Lung (tissue), 12 donors: ENCODE results near the gene TTC7B. TPM values are rescaled to one million over a fixed set of nuclear protein-coding genes. Genes with fewer than 3 reads are reported as not detected.

ENCODE experiments used
- ATAC-seq: fragments of 200-7000 bp; cut with Tn5 transposase; one replicate; pipeline ENCODE4 v1.9.1; 2020; ENCODE audit warnings: moderate number of reproducible peaks; ENCODE audit not compliant: insufficient read depth, low FRiP score
- DNase-seq, 3 donors: peaks; one replicate each; pipeline ENCODE4 v3.0.0-alpha.2; 2013 to 2017
- H3K27ac ChIP-seq, 2 donors: one replicate each; pipeline ENCODE4 v1.5.1; 2013; ENCODE audit warnings: mild to moderate bottlenecking in 2 of 2, moderate library complexity in 2 of 2, control low read depth in 1 of 2, inconsistent platforms in 1 of 2, low read depth in 1 of 2, low read length in 1 of 2
- H3K27me3 ChIP-seq, 3 donors: one replicate each; pipeline ENCODE4 v1.5.1; 2013; ENCODE audit warnings: low read length in 2 of 3; ENCODE audit not compliant: control insufficient read depth in 3 of 3, insufficient read depth in 3 of 3
- H3K36me3 ChIP-seq, 4 donors: one replicate each; pipeline ENCODE4 v1.5.1; 2013; ENCODE audit warnings: low read length in 4 of 4, mild to moderate bottlenecking in 1 of 4, moderate library complexity in 1 of 4; ENCODE audit not compliant: control insufficient read depth in 4 of 4, insufficient read depth in 4 of 4
- H3K4me1 ChIP-seq, 5 donors: one replicate each; pipeline ENCODE4 v1.5.1; 2013; ENCODE audit warnings: low read length in 5 of 5, mild to moderate bottlenecking in 2 of 5, moderate library complexity in 1 of 5; ENCODE audit not compliant: control insufficient read depth in 5 of 5, insufficient read depth in 5 of 5
- H3K4me3 ChIP-seq: one replicate; pipeline ENCODE4 v1.5.1; 2013; ENCODE audit warnings: mild to moderate bottlenecking, control low read depth, moderate library complexity
- H3K9ac ChIP-seq, 2 donors: one replicate each; pipeline ENCODE4 v1.5.1; 2013; ENCODE audit warnings: low read length in 2 of 2, control low read depth in 1 of 2; ENCODE audit not compliant: insufficient read depth in 1 of 2
- H3K9me3 ChIP-seq, 4 donors: one replicate each; pipeline ENCODE4 v1.5.1; 2013; ENCODE audit warnings: low read length in 3 of 4, mild to moderate bottlenecking in 1 of 4, moderate library complexity in 1 of 4; ENCODE audit not compliant: control insufficient read depth in 4 of 4, insufficient read depth in 3 of 4
- WGBS, 2 donors: extraction: QIAGEN DNeasy Blood & Tissue Kit; methylation state at CpG; one replicate each; pipeline ENCODE4 v1.1.7; 2013; 5-methylcytosine and 5-hydroxymethylcytosine counted together
- polyA plus RNA-seq, 2 donors: library from polyadenylated mRNA; stranded (reverse); fragments of 200-250 nt; gene quantifications; one replicate each; pipeline ENCODE4 v1.2.1, GENCODE V29; 2013
- total RNA-seq, 2 donors: library from RNA; depleted of rRNA in 1 of 2; stranded (reverse); fragments of >200 nt in 1 of 2; gene quantifications; one replicate each; pipeline ENCODE4 v1.2.1, GENCODE V29; 2014 to 2021
- TF ChIP-seq, protein P1 (sequence below): IDR thresholded peaks from 2 replicates; pipeline ENCODE4 v1.5.1; 2012; ENCODE audit warnings: mild to moderate bottlenecking; ENCODE audit errors: control extremely low read depth, extremely low read depth
- donor health status: control.
- donor health status: control.
- donor health status: Bipolar disorder and iron deficiency.
- donor health status: healthy.
- donor health status: DM: yes; HTN: yes; CAD: no.

TTC7B gene
- total and polyA plus RNA-seq, 4 donors: 11.0 to 39.6 (median 23.0) TPM

DNA sequence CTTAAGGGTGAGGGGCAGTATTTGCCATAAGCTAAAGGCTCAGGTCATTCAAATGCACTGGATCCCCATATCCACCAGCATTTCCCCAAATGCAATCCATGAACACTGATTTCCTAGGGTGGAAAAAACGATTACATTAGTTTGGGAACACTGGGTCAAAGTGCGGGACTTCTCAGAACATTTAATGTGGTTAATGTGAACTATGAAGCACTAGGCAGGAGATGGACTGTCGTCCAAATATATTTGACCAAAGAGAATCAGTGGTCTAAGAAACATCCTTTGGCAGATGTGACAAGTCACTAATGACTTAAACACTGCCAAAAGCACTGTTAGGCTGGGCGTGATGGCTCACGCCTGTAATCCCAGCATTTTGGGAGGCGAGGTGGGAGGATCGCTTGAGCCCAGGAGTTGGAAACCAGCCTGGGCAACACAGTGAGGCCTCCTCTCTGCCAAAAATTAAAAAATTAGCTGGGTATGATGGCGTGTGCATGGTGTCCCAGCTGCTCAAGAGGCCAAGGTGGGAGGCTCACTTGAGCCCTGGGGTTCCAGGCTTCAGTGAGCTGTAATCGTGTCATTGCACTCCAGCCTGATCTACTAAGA, 214.0 kb downstream of the TTC7B start:
- peak; percentile 31 for ATAC-seq
- Histone ChIP-seq H3K36me3 (no peaks in the 10 kb centered on the region), H3K9ac (no peak overlapping the region), H3K4me3 (no peak overlapping the region), H3K27ac (no peak overlapping the region), H3K4me1 (peaks cover 0 to 53% (median 15%) of the 10 kb centered on the region in 5 donors), H3K27me3 (no peaks in the 10 kb centered on the region), H3K9me3 (no peaks in the 10 kb centered on the region)
- WGBS, 2 donors: 75 to 80% methylated on average over 9 of the region's 9 CpGs
- peak; percentile 86 to 94 (median 94) for DNase-seq
- TF ChIP-seq, protein P1, sequence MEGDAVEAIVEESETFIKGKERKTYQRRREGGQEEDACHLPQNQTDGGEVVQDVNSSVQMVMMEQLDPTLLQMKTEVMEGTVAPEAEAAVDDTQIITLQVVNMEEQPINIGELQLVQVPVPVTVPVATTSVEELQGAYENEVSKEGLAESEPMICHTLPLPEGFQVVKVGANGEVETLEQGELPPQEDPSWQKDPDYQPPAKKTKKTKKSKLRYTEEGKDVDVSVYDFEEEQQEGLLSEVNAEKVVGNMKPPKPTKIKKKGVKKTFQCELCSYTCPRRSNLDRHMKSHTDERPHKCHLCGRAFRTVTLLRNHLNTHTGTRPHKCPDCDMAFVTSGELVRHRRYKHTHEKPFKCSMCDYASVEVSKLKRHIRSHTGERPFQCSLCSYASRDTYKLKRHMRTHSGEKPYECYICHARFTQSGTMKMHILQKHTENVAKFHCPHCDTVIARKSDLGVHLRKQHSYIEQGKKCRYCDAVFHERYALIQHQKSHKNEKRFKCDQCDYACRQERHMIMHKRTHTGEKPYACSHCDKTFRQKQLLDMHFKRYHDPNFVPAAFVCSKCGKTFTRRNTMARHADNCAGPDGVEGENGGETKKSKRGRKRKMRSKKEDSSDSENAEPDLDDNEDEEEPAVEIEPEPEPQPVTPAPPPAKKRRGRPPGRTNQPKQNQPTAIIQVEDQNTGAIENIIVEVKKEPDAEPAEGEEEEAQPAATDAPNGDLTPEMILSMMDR: no peak

DNA sequence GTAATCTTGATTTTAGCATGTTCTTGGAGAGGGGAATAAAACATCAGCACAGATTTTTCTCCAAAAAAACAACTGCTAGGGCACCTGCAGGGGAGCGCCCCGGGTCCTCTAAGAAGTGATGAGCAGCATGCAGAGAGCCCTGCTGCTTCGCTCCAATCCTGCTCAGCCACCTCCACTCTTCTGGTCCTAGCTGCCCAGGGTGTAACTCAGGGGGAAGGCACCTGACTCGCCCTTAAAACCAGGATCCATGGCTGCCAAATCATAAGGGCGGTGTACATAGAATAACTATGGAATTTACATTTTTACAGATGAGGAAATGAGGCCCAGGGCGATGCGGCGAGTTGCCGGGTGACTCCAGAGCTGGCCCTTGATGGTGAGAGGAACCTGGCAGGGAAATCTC, 214.7 kb downstream of the TTC7B start:
- no peak overlapping the region for H3K27ac ChIP-seq
- no peaks in the 10 kb centered on the region for H3K36me3 ChIP-seq
- TF ChIP-seq, protein P1: no peak
- WGBS, 2 donors: 91 to 97% methylated on average over 9 of the region's 9 CpGs
- ATAC-seq (no peak), DNase-seq (no peak)
- H3K4me3 ChIP-seq: no peak overlapping the region
- H3K9me3 ChIP-seq: no peaks in the 10 kb centered on the region
- peaks cover 0 to 53% (median 15%) of the 10 kb centered on the region in 5 donors for H3K4me1 ChIP-seq
- no peak overlapping the region for H3K9ac ChIP-seq
- no peaks in the 10 kb centered on the region for H3K27me3 ChIP-seq

DNA sequence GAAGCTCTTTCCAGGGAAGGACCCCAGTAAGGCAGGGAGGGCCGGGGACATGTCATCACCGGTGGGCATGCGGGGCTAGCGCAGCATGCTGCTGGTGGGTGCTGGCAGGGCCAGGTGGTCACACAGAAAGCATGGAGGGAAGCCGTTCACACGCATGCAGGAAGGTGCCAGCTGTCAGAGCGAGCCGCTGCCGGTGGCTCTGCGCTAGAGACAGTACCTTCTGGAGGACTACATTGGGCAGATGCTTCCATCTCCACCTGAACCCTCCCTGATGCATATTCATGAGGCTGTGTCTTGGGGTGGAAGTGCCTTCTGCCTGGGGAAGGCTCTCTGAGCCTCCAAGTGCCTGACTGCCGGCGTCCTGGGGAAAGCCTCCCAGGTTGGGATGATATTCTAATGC, 215.6 kb downstream of the TTC7B start:
- Histone ChIP-seq H3K27me3 (no peaks in the 10 kb centered on the region), H3K9ac (no peak overlapping the region), H3K4me1 (peaks cover 0 to 53% (median 15%) of the 10 kb centered on the region in 5 donors), H3K36me3 (no peaks in the 10 kb centered on the region), H3K9me3 (no peaks in the 10 kb centered on the region), H3K4me3 (no peak overlapping the region), H3K27ac (no peak overlapping the region)
- TF ChIP-seq, protein P1: no peak
- 91 to 93% methylated on average over 12 of the region's 12 CpGs for WGBS, 2 donors
- ATAC-seq (no peak), DNase-seq (no peak)
